Measurements from ENCODE around the gene ATP12A.
"Not testable (repeated sequence)": the region's sequence is repeated elsewhere in the genome, so short reads cannot be mapped to it uniquely, and the experiment has no call there.

ATP12A gene

GRCh38 chr13:24688950-24689349 is 8.7 kb downstream of the ATP12A start:
- no peak for DNase-seq

DNA sequence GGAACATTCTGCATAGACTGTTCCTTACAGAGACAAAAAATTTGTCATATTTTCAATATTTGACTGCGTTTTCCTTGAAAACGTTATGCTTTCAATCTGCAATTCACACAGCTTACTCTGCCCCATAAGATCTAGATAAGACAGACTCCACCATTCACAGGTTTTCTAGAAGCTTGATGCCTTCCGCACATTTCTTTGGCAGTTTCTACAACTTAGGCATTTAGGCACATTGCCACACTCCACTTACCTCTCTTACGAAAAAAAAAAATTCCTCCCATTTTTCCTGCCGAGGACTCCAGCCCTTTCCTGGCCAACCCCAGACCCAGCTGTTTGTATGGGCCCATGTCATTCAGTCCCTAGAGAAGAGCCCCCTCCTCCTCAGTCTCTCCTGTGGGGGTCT is 11.2 kb downstream of the ATP12A start:
- no peak for DNase-seq

DNA sequence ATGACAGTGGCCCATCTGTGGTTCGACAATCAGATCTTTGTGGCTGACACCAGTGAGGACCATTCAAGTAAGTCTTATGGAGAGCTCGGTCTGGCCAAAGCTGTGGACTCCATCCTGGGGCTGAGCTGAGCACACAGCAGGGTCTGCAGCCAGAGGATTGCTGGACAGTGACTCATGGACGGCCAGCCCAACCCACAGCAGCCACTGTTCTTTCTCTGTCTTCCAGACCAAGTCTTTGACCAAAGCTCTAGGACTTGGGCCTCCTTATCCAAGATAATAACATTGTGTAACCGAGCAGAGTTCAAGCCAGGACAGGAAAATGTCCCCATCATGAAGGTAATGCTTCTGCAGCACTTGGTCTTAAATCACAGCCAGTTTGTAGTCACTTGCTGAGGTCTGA is 12.4 kb downstream of the ATP12A start:
- no peak for DNase-seq

GRCh38 chr13:24693862-24694471 is 13.8 kb downstream of the ATP12A start:
- peak in 1 of 14 donors; percentile 9 for DNase-seq

- DNase-seq = no peak
Measured at GRCh38 chr13:24694907-24695306, 14.7 kb downstream of the ATP12A start.

- DNase-seq = no peak
Measured at GRCh38 chr13:24698686-24699085, 18.5 kb downstream of the ATP12A start.

GRCh38 chr13:24699541-24699940 is 19.3 kb downstream of the ATP12A start:
- DNase-seq = no peak

GRCh38 chr13:24700539-24700938 is 20.3 kb downstream of the ATP12A start:
- DNase-seq = no peak

DNA sequence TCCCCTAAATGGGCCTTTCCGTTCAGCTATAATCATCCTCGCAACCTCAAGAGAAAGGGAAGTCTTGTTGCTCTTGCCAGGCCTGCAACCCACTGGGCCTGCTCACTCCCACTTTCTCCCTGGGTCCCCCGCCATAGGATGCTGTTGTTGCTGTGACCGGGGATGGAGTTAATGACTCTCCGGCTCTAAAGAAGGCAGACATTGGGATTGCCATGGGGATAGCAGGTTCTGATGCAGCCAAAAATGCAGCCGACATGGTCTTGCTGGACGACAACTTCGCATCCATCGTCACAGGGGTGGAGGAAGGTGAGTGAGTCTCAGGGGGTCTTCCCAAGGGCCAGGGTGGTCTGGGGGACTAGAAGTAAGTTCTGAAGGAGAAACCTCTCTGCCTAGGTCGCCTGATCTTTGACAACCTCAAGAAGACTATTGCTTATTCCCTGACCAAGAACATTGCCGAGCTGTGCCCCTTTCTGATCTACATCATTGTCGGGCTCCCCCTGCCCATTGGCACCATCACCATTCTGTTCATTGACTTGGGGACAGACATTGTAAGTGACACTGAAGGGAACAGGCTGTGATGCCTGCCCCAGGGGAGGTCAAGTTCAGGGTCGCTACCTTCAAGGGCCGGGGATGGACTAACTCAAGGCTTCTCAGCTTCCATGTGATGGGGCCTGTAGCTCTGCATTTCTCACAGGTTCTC is 26.8 kb downstream of the ATP12A start:
- DNase-seq = no peak

DNA sequence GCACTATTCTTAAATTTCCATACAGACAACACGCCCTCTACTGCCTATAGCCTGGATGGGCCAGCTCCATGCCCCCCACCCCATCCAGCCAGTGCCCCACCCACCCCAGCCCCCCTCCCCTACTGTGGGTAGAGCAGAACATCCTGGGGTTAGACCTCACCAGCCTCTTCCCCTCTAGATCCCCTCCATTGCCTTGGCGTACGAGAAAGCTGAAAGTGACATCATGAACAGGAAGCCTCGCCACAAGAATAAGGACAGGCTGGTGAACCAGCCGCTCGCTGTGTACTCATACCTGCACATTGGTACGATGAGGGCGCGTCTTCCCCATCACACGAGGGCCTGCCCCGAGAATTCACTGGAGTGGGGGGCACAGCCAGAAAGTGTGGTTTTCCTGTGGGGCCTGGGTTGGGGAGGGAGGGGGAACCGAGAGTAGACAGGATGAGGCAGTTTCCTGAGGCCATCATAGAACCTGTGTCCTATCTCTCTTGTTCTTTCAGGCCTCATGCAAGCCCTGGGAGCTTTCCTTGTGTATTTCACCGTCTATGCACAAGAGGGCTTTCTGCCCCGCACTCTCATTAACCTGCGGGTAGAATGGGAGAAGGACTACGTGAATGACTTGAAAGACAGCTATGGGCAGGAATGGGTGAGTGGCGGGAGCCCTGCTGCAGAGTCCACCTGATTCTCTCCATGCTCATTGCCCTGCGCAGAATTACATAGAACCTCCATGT is 29.1 kb downstream of the ATP12A start:
- no peak for DNase-seq

- no peak for DNase-seq
Measured at GRCh38 chr13:24713022-24713421, 32.8 kb downstream of the ATP12A start.

DNA sequence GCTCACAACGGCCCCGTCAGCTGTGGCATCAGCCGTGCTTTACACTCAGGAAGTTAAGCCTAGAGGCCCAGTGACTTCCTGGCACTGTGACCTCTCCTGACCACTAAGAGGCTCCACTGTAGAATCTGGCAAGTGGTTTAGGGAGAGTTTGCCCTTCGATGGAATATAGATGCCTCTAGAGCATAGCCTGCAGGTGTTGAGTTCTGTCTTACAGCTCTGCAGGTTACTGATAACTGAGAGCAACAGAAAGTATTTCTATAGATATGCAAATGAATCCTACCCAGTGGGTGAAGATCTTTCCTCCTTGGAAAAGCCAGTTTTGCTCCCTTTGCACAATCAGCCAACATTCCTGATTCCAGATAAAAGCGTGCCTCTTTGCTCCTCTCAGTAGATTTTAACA is 35.8 kb downstream of the ATP12A start:
- DNase-seq = no peak

DNA sequence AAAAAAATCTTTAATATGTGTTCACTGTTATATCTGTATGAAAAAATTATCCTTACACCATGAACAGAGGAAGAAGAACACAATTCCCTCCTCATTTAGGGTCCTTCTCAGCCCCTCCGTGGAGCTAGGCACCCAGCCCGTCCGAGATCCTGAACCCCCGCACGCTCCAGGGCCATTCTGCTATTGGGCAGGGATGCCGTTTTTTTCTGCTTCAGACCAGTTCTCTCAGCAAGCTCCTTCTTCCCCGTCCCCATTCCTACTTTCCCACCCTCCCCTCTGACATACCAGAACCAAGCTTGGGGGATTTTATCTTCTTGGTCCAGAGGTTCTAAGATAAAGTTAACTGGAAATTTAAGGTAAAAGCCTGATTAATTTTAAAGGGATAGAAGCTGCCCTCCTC is 36.2 kb downstream of the ATP12A start:
- no peak for DNase-seq

DNA sequence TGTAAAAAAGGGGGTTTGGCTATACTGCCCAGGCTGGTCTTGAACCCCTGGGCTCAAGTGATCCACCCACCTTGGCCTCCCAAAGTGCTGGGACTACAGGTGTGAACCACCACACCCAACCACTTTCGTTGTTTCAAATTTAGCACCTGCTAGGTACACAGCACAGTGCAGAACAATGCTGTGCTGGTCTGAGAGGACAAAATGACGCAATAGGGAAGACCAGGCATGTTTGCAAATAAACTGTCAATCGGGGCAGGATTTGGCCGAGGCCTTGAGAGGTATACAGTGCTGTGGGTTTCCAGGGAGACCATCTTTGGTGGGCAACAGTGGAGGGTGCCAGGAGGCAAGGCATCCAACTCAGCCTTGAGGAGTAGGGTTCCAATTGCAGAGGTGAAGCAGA is 37.0 kb downstream of the ATP12A start:
- no peak for DNase-seq

DNA sequence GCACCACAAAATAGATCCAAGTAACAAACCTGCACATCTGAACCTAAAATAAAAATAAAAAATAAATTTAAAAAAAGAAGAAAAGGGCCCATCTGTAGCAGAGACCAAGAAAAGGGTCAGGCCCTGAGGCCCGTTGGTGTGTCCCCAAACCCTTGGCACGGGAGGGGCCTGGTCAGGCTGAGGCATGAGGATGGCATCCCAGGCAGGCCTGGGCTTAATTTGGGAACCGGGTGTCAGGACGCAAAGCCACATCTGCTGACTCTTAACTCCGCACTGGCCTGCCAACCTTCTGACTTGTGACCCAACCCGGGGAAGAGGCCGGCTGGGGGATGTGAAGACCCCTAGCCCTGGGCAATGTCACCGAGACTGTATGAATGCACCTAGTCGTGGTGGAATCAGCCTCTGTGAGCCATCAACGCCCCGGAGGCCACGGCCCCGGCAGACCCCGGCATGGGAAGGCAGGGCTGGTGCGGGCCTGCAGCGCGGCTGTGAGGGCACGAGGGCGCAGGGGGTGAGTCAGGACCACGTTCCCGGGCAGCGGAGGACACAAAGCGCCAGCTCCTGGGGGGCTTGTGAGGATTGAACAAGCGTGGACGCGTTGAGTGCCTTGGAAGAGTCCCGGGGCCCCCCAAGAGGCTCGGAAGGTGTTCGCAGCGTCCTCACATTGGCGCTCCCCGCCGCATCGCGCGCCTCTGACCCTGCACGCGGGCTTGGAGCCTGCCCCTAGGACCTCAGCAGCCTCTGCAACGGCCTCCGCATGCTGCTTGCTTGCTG is 38.2 kb downstream of the ATP12A start:
- DNase-seq = no peak

- no peak for DNase-seq
Measured at GRCh38 chr13:24719139-24719538, 38.9 kb downstream of the ATP12A start.

GRCh38 chr13:24723206-24723605 is 43.0 kb downstream of the ATP12A start:
- DNase-seq = no peak

- no peak for DNase-seq
Measured at GRCh38 chr13:24724714-24725113, 44.5 kb downstream of the ATP12A start.

GRCh38 chr13:24725379-24725778 is 45.2 kb downstream of the ATP12A start:
- no peak for DNase-seq

- DNase-seq = peak in 9 of 14 donors; percentile 5 to 51 (median 20)
Measured at GRCh38 chr13:24727731-24728601, 47.8 kb downstream of the ATP12A start.

GRCh38 chr13:24730873-24731567 is 50.8 kb downstream of the ATP12A start:
- not testable (repeated sequence) for DNase-seq

Data from C1 segment of cervical spinal cord (tissue), 14 donors.